Immature natural killer cell (primary cell): ENCODE data around the gene SLC19A1. TPM values are rescaled to one million over a fixed set of nuclear protein-coding genes. Genes with fewer than 3 reads are reported as not detected.
A peak's percentile ranks its signal among the peaks of the same experiment; 100 is the strongest.

Source experiments
- DNase-seq, 3 donors: peaks; one replicate each; pipeline ENCODE4 v3.0.0; 2022; ENCODE audit warnings: mixed read lengths in 1 of 3
- H3K27ac Mint-ChIP-seq, 6 donors: one replicate each; pipeline ENCODE4 v1.8.0; 2020; ENCODE audit warnings: mixed read lengths in 6 of 6, mild to moderate bottlenecking in 5 of 6, inconsistent platforms in 4 of 6, moderate library complexity in 3 of 6
- H3K27me3 Mint-ChIP-seq, 3 donors: one replicate each; pipeline ENCODE4 v1.8.0; 2020 to 2021; ENCODE audit warnings: low read depth in 3 of 3, mild to moderate bottlenecking in 3 of 3, mixed read lengths in 3 of 3, moderate library complexity in 3 of 3, inconsistent platforms in 1 of 3
- H3K36me3 Mint-ChIP-seq, 3 donors: one replicate each; pipeline ENCODE4 v1.8.0; 2020; ENCODE audit warnings: mixed read lengths in 3 of 3, inconsistent platforms in 2 of 3, mild to moderate bottlenecking in 2 of 3
- H3K4me1 Mint-ChIP-seq, 2 donors: one replicate each; pipeline ENCODE4 v1.8.0; 2020; ENCODE audit warnings: inconsistent platforms in 2 of 2, mild to moderate bottlenecking in 2 of 2, mixed read lengths in 2 of 2, moderate library complexity in 1 of 2
- H3K4me3 Mint-ChIP-seq, 5 donors: one replicate each; pipeline ENCODE4 v1.8.0; 2020; ENCODE audit warnings: mild to moderate bottlenecking in 5 of 5, mixed read lengths in 5 of 5, inconsistent platforms in 3 of 5, moderate library complexity in 3 of 5
- H3K9me3 Mint-ChIP-seq, 6 donors: one replicate each; pipeline ENCODE4 v1.8.0; 2020; ENCODE audit warnings: mild to moderate bottlenecking in 6 of 6, mixed read lengths in 6 of 6, inconsistent platforms in 4 of 6, moderate library complexity in 3 of 6
- polyA plus RNA-seq, 3 donors: library from polyadenylated mRNA; unstranded; fragments of 300-500 nt; fragmentation: Illumina TruSeq; gene quantifications; one replicate each; pipeline ENCODE4 v1.2.3, GENCODE V29; 2021

Gene SLC19A1
- polyA plus RNA-seq, 3 donors from 2014 or later = 0.84 to 7.1 (median 1.7) TPM

DNA sequence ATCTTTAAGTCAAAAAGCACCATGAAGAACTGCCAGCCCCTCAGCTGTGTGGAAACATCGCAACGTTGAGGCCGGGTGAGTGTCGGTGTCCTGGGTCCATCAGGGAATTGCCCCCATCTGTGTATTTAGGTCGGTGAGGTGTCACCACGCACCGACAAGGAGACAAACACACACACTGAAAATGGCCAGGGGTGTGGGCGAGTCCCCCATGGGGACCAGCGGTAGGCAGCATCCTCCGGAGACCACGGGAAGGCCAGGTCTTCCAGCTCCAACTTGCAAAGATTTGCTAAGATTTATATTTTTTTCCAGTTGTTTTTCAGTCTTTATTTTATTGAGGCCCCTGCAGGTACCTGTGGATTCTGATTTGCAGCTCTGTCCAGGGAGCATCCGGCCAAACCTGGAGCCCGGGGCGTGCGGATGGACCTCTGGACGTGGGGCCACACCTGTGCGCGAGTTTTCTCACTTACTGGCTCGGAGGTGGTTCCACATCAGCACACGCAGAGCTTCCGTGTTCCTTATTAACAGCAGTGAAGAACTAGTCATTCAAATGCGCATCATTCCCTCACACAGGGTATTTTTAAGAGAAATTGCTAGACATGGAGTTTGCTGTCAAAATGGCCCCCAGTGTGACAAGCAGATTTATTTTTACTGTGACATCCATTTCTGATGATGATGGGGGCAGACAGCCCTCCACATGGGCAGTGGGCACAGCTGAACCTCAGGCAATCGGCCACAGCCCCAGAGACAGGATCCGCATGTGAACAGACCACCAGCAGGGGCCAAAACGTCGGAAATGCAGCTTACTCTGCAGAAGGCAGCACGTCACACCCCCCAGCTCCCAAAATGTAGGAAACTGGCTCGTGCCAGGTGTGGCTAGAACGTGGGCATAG, 17.2 kb upstream of the SLC19A1 start:
- peaks cover 4 to 5% of the 10 kb centered on the region in 2 donors for H3K4me1 Mint-ChIP-seq
- no peaks in the 10 kb centered on the region for H3K9me3 Mint-ChIP-seq
- H3K4me3 Mint-ChIP-seq = no peak overlapping the region
- peaks cover 3 to 14% (median 4%) of the 10 kb centered on the region in 3 donors for H3K27me3 Mint-ChIP-seq
- DNase-seq = no peak
- H3K36me3 Mint-ChIP-seq = no peaks in the 10 kb centered on the region
- no peak overlapping the region for H3K27ac Mint-ChIP-seq

DNA sequence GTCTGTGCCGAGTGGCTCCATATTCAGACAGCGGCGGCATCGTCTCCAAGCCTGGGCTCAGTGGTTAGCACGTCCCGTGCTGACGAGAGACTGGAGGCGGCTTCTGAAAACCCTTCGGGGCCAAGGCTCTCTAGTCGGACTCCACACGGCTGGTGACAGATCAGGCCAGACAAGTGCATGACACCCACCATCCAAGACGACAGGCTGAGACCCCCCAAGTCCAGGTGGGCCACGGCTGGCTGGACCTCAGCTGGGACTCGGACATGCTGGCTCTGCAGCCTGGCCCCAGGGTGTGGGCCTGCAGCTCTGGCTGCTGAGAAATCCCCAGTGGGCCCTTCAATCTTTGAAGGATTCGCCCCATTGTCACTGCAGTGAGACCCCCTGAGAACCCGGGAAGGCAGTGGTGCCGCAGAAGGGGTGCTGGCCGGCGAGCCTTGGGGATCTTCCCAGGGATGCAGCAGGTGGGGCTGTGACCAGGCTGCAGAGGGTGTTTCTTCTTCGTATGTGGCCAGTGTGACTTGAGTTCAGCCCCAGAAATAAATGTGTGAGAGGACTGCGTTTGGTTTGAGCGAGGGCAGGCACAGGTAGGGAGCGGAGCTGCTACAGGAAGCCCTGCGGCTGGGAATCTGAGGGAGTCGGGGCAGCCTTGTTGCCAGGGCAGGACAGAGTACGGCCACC, 15.9 kb upstream of the SLC19A1 start:
- peaks cover 5 to 7% of the 10 kb centered on the region in 2 donors for H3K4me1 Mint-ChIP-seq
- H3K36me3 Mint-ChIP-seq = no peaks in the 10 kb centered on the region
- no peak overlapping the region for H3K27ac Mint-ChIP-seq
- DNase-seq = no peak
- H3K4me3 Mint-ChIP-seq = no peak overlapping the region
- H3K9me3 Mint-ChIP-seq = no peaks in the 10 kb centered on the region
- H3K27me3 Mint-ChIP-seq = peaks cover 3 to 9% (median 4%) of the 10 kb centered on the region in 3 donors

DNA sequence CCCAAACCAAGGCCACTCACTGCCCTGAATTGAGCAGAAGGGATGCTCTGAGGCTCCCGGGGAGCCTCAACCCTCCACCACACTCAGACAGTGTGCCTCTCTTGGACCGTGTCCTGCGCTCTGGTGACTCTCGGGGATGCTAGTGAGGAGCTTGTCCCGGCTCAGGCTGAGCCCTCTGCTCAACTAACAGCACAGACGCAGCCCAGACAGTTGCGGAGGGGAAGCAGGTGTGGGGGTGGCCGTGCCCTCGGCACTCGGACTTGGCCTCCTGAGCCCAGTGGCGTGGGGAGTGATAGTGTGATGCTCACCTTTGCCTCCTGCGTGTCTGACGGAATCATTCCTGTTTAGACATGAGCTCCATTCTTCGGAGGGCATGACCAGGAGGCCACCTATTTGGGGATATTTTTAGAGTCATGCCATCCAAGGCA, 15.4 kb upstream of the SLC19A1 start:
- no peak for DNase-seq
- no peak overlapping the region for H3K27ac Mint-ChIP-seq

GRCh38 chr21:45556645-45557615, 14.7 kb upstream of the SLC19A1 start:
- H3K36me3 Mint-ChIP-seq = no peaks in the 10 kb centered on the region
- H3K27ac Mint-ChIP-seq = no peak overlapping the region
- no peak for DNase-seq

More for the DNA sequence above, 15.4 kb upstream of the SLC19A1 start:
- H3K9me3 Mint-ChIP-seq = no peaks in the 10 kb centered on the region
- no peaks in the 10 kb centered on the region for H3K36me3 Mint-ChIP-seq
- peaks cover 5 to 7% of the 10 kb centered on the region in 2 donors for H3K4me1 Mint-ChIP-seq
- peak overlapping the region in 1 of 5 donors; percentile 21 for H3K4me3 Mint-ChIP-seq
- peaks cover 0 to 3% (median 3%) of the 10 kb centered on the region in 3 donors for H3K27me3 Mint-ChIP-seq

DNA sequence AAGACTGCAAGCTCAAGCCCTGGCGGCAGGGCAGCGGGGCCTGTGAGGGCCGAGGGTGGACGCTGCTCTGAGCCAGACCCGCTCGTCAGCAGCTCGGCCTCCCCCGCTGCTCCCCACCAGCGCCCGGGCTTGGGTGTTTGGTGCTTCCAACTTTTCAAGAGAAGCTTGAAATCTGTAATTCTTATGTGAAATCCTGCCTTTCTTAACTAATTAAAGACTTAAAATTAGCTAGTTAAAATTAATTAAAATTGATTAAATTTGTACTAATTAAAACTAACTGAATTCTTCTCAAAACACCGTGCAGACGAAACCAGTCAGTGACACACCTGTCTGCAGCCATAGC, 14.0 kb upstream of the SLC19A1 start:
- Mint-ChIP-seq H3K36me3 (no peaks in the 10 kb centered on the region), H3K9me3 (no peaks in the 10 kb centered on the region), H3K4me1 (peaks cover 10 to 15% of the 10 kb centered on the region in 2 donors), H3K27me3 (peaks cover 0 to 2% (median 0%) of the 10 kb centered on the region in 3 donors), H3K4me3 (peak overlapping the region in 1 of 5 donors; percentile 3), H3K27ac (no peak overlapping the region)
- no peak for DNase-seq

More at GRCh38 chr21:45556645-45557615, 14.7 kb upstream of the SLC19A1 start:
- Mint-ChIP-seq H3K4me1 (peaks cover 6 to 8% of the 10 kb centered on the region in 2 donors), H3K4me3 (peak overlapping the region in 3 of 5 donors; percentile 3 to 39 (median 8)), H3K27me3 (peaks cover 0 to 3% (median 2%) of the 10 kb centered on the region in 3 donors), H3K9me3 (no peaks in the 10 kb centered on the region)

DNA sequence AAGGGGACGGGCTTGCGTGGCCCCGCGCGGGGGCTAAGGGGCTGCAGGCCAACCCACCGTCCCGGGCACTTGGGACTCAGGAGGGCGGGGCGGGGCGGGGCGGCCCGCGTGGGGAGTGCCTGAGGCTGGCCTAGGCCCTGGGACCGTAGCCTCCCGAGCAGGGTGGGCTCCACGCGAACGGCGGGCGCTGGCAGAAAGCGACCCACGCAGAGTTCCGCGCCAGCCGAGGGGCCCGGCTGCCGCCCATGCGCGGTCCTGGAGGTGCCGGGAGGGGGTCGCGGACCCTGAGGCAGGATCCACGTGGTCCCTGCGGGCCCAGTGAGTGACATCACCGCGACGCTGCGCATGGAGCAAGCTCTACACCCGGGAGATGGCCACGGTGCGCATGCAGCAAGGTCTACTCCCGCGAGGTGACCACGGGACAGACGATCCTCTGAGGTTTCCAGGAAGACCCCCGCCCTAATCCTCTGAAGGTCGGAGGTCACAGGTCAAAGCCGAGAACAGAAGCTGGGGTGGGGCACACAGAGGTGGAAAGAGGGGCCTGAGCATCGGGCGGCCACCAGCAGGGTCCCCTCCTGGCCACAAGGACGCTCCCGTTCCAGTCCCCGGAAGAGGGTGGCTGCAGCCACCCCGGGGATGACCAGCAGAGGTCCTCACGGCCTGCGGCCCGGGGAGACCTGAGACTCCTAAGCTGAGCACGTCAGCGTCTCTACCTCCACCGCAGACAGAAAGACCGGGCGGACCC, 13.5 kb upstream of the SLC19A1 start:
- peak; percentile 35 to 53 (median 42) for DNase-seq
- peaks cover 14 to 20% of the 10 kb centered on the region in 2 donors for H3K4me1 Mint-ChIP-seq
- peaks cover 0 to 4% (median 0%) of the 10 kb centered on the region in 3 donors for H3K27me3 Mint-ChIP-seq
- H3K27ac Mint-ChIP-seq = peak overlapping the region in 1 of 6 donors; percentile 35
- H3K36me3 Mint-ChIP-seq = no peaks in the 10 kb centered on the region
- H3K4me3 Mint-ChIP-seq = peak overlapping the region in 3 of 5 donors; percentile 55 to 78 (median 71)
- no peaks in the 10 kb centered on the region for H3K9me3 Mint-ChIP-seq

- Mint-ChIP-seq H3K4me1 (peaks cover 18 to 25% of the 10 kb centered on the region in 2 donors), H3K36me3 (no peaks in the 10 kb centered on the region), H3K27me3 (peaks cover 0 to 7% (median 2%) of the 10 kb centered on the region in 3 donors), H3K9me3 (no peaks in the 10 kb centered on the region), H3K27ac (no peak overlapping the region), H3K4me3 (no peak overlapping the region)
- no peak for DNase-seq
Observed at GRCh38 chr21:45555251-45555556, 13.0 kb upstream of the SLC19A1 start.

- no peaks in the 10 kb centered on the region for H3K9me3 Mint-ChIP-seq
Observed at GRCh38 chr21:45554477-45555175, 12.4 kb upstream of the SLC19A1 start.

GRCh38 chr21:45552696-45553391, 10.6 kb upstream of the SLC19A1 start:
- H3K4me3 Mint-ChIP-seq = peak overlapping the region in 2 of 5 donors; percentile 27 to 54
- DNase-seq = no peak
- H3K4me1 Mint-ChIP-seq = peaks cover 21 to 27% of the 10 kb centered on the region in 2 donors
- peaks cover 4 to 9% (median 5%) of the 10 kb centered on the region in 3 donors for H3K27me3 Mint-ChIP-seq
- H3K27ac Mint-ChIP-seq = no peak overlapping the region
- no peaks in the 10 kb centered on the region for H3K9me3 Mint-ChIP-seq
- no peaks in the 10 kb centered on the region for H3K36me3 Mint-ChIP-seq

More at GRCh38 chr21:45554477-45555175, 12.4 kb upstream of the SLC19A1 start:
- Mint-ChIP-seq H3K36me3 (no peaks in the 10 kb centered on the region), H3K4me1 (peaks cover 19 to 27% of the 10 kb centered on the region in 2 donors), H3K4me3 (peak overlapping the region; percentile 86 to 94 (median 89)), H3K27me3 (peaks cover 0 to 7% (median 2%) of the 10 kb centered on the region in 3 donors), H3K27ac (peak overlapping the region; percentile 76 to 91 (median 83))
- peak; percentile 83 to 88 (median 87) for DNase-seq

- DNase-seq = no peak
- H3K4me1 Mint-ChIP-seq = peaks cover 21 to 27% of the 10 kb centered on the region in 2 donors
- H3K27me3 Mint-ChIP-seq = peaks cover 4 to 9% (median 5%) of the 10 kb centered on the region in 3 donors
- H3K27ac Mint-ChIP-seq = peak overlapping the region in 4 of 6 donors; percentile 3 to 55 (median 13)
- H3K9me3 Mint-ChIP-seq = no peaks in the 10 kb centered on the region
- H3K36me3 Mint-ChIP-seq = no peaks in the 10 kb centered on the region
- H3K4me3 Mint-ChIP-seq = peak overlapping the region in 3 of 5 donors; percentile 53 to 73 (median 69)
Observed at GRCh38 chr21:45551783-45552695, 9.8 kb upstream of the SLC19A1 start.

GRCh38 chr21:45551316-45551715, 9.1 kb upstream of the SLC19A1 start:
- DNase-seq = no peak
- H3K4me3 Mint-ChIP-seq = peak overlapping the region; percentile 0 to 73 (median 61)
- no peaks in the 10 kb centered on the region for H3K9me3 Mint-ChIP-seq
- peaks cover 4 to 9% (median 5%) of the 10 kb centered on the region in 3 donors for H3K27me3 Mint-ChIP-seq
- peaks cover 21 to 27% of the 10 kb centered on the region in 2 donors for H3K4me1 Mint-ChIP-seq
- H3K36me3 Mint-ChIP-seq = no peaks in the 10 kb centered on the region
- peak overlapping the region in 5 of 6 donors; percentile 13 to 78 (median 41) for H3K27ac Mint-ChIP-seq
